T-helper 17 cell (primary cell): Measurements from ENCODE around the gene PPM1D. TPM values are rescaled to one million over a fixed set of nuclear protein-coding genes. Genes with fewer than 3 reads are reported as not detected.
"Not testable (repeated sequence)": the region's sequence is repeated elsewhere in the genome, so short reads cannot be mapped to it uniquely, and the experiment has no call there.

ENCODE experiments used
- ATAC-seq: fragments of 150-1000 bp; cut with Tn5 transposase; 2 replicates; pipeline ENCODE4 v1.10.0; 2021; ENCODE audit warnings: mild to moderate bottlenecking, moderate library complexity
- DNase-seq, 3 donors: peaks; one replicate each; pipeline versions ENCODE4 v3.0.0 to v3.0.0-alpha.2; 2020 to 2021
- H3K9me3 ChIP-seq: one replicate; pipeline ENCODE4 v1.7.0; 2013; ENCODE audit warnings: low read length, mild to moderate bottlenecking; ENCODE audit not compliant: control insufficient read depth, poor library complexity, severe bottlenecking
- H3K27ac Mint-ChIP-seq: one replicate; pipeline ENCODE4 v1.8.0; 2022; ENCODE audit warnings: mild to moderate bottlenecking, moderate library complexity, mixed read lengths
- H3K27me3 Mint-ChIP-seq: one replicate; pipeline ENCODE4 v1.8.0; 2022; ENCODE audit warnings: mixed read lengths
- H3K36me3 Mint-ChIP-seq: one replicate; pipeline ENCODE4 v1.8.0; 2022; ENCODE audit warnings: low read depth, mixed read lengths
- H3K4me1 Mint-ChIP-seq: one replicate; pipeline ENCODE4 v1.8.0; 2022; ENCODE audit warnings: mild to moderate bottlenecking, mixed read lengths
- H3K4me3 Mint-ChIP-seq: one replicate; pipeline ENCODE4 v1.8.0; 2022; ENCODE audit warnings: mild to moderate bottlenecking, moderate library complexity, mixed read lengths
- total RNA-seq, 4 donors: library from RNA in 2 of 4; stranded (reverse) in 2 of 4; gene quantifications; one replicate each; pipeline ENCODE4 v1.2.3 and lab custom pipeline; 2022 to 2026

Gene PPM1D
- 10 to 100 TPM; 20.0 to 24.5 TPM for total RNA-seq
- total RNA-seq (lab: John Stamatoyannopoulos, UW), result 39.8 to 41.3 reads per million in 2 donors

- Mint-ChIP-seq H3K36me3 (no peaks in the 10 kb centered on the region), H3K4me3 (peak within 1 kb of the TSS; percentile 95), H3K27ac (peak within 1 kb of the TSS; percentile 95), H3K27me3 (no peaks in the 10 kb centered on the region), H3K4me1 (peaks cover 26% of the 10 kb centered on the region)
- ATAC-seq (peak; percentile 95), DNase-seq (peak; percentile 94 to 96 (median 96))
- no peaks in the 10 kb centered on the region for H3K9me3 ChIP-seq
Observed at GRCh38 chr17:60599620-60600489, at the start of gene PPM1D. Gene PPM1D (plus strand): TSS chr17:60600193. CDS start chr17:60600415, 222 bp downstream.

GRCh38 chr17:60552255-60552654 is 47.7 kb upstream of the PPM1D start:
- not testable (repeated sequence) for H3K9me3 ChIP-seq, H3K36me3 Mint-ChIP-seq, H3K4me1 Mint-ChIP-seq, H3K27me3 Mint-ChIP-seq, H3K27ac Mint-ChIP-seq, H3K4me3 Mint-ChIP-seq, DNase-seq, ATAC-seq

- Mint-ChIP-seq H3K4me3 (no peak overlapping the region), H3K36me3 (peaks cover 3% of the 10 kb centered on the region), H3K4me1 (no peaks in the 10 kb centered on the region), H3K27me3 (no peaks in the 10 kb centered on the region), H3K27ac (no peak overlapping the region)
- DNase-seq (no peak), ATAC-seq (no peak)
- H3K9me3 ChIP-seq, result no peaks in the 10 kb centered on the region
Observed at GRCh38 chr17:60554377-60554788, 45.6 kb upstream of the PPM1D start.

GRCh38 chr17:60555786-60556185 is 44.2 kb upstream of the PPM1D start:
- DNase-seq, result no peak
- no peaks in the 10 kb centered on the region for H3K4me1 Mint-ChIP-seq
- peaks cover 3% of the 10 kb centered on the region for H3K36me3 Mint-ChIP-seq
- ATAC-seq, result no peak
- H3K9me3 ChIP-seq, result no peaks in the 10 kb centered on the region
- no peak overlapping the region for H3K4me3 Mint-ChIP-seq
- H3K27me3 Mint-ChIP-seq, result peaks cover 5% of the 10 kb centered on the region
- H3K27ac Mint-ChIP-seq, result no peak overlapping the region

GRCh38 chr17:60557805-60558204 is 42.2 kb upstream of the PPM1D start:
- no peak overlapping the region for H3K27ac Mint-ChIP-seq
- peaks cover 3% of the 10 kb centered on the region for H3K36me3 Mint-ChIP-seq
- H3K9me3 ChIP-seq, result no peaks in the 10 kb centered on the region
- no peak overlapping the region for H3K4me3 Mint-ChIP-seq
- DNase-seq, result no peak
- peaks cover 8% of the 10 kb centered on the region for H3K27me3 Mint-ChIP-seq
- no peaks in the 10 kb centered on the region for H3K4me1 Mint-ChIP-seq
- no peak for ATAC-seq

- H3K4me3 Mint-ChIP-seq, result no peak overlapping the region
- H3K27ac Mint-ChIP-seq, result no peak overlapping the region
- no peak for DNase-seq
- peaks cover 3% of the 10 kb centered on the region for H3K36me3 Mint-ChIP-seq
- H3K9me3 ChIP-seq, result no peaks in the 10 kb centered on the region
- peaks cover 8% of the 10 kb centered on the region for H3K27me3 Mint-ChIP-seq
- ATAC-seq, result no peak
- H3K4me1 Mint-ChIP-seq, result no peaks in the 10 kb centered on the region
Observed at GRCh38 chr17:60559659-60559994, 40.4 kb upstream of the PPM1D start.

GRCh38 chr17:60559995-60560859 is 39.8 kb upstream of the PPM1D start:
- ATAC-seq (no peak), DNase-seq (no peak)
- Mint-ChIP-seq H3K4me1 (no peaks in the 10 kb centered on the region), H3K36me3 (peaks cover 3% of the 10 kb centered on the region), H3K27ac (no peak overlapping the region), H3K4me3 (no peak overlapping the region), H3K27me3 (peaks cover 8% of the 10 kb centered on the region)
- no peaks in the 10 kb centered on the region for H3K9me3 ChIP-seq

- ATAC-seq (no peak), DNase-seq (no peak)
- no peaks in the 10 kb centered on the region for H3K9me3 ChIP-seq
- Mint-ChIP-seq H3K27me3 (peaks cover 8% of the 10 kb centered on the region), H3K27ac (no peak overlapping the region), H3K4me3 (no peak overlapping the region), H3K4me1 (no peaks in the 10 kb centered on the region), H3K36me3 (peaks cover 2% of the 10 kb centered on the region)
Observed at GRCh38 chr17:60560860-60561257, 39.1 kb upstream of the PPM1D start.

- Mint-ChIP-seq H3K4me1 (no peaks in the 10 kb centered on the region), H3K4me3 (no peak overlapping the region), H3K27me3 (peaks cover 8% of the 10 kb centered on the region), H3K36me3 (no peaks in the 10 kb centered on the region), H3K27ac (no peak overlapping the region)
- no peaks in the 10 kb centered on the region for H3K9me3 ChIP-seq
- no peak for DNase-seq
- ATAC-seq, result no peak
Observed at GRCh38 chr17:60562421-60562820, 37.6 kb upstream of the PPM1D start.

- H3K27me3 Mint-ChIP-seq, result peaks cover 8% of the 10 kb centered on the region
- H3K27ac Mint-ChIP-seq, result no peak overlapping the region
- no peak overlapping the region for H3K4me3 Mint-ChIP-seq
- no peaks in the 10 kb centered on the region for H3K36me3 Mint-ChIP-seq
- H3K9me3 ChIP-seq, result no peaks in the 10 kb centered on the region
- ATAC-seq (no peak), DNase-seq (no peak)
- no peaks in the 10 kb centered on the region for H3K4me1 Mint-ChIP-seq
Observed at GRCh38 chr17:60563743-60564142, 36.2 kb upstream of the PPM1D start.

- ATAC-seq (no peak), DNase-seq (no peak)
- Mint-ChIP-seq H3K4me3 (no peak overlapping the region), H3K27me3 (peaks cover 8% of the 10 kb centered on the region), H3K4me1 (peaks cover 3% of the 10 kb centered on the region), H3K27ac (no peak overlapping the region), H3K36me3 (no peaks in the 10 kb centered on the region)
- no peaks in the 10 kb centered on the region for H3K9me3 ChIP-seq
Observed at GRCh38 chr17:60565233-60565632, 34.8 kb upstream of the PPM1D start.

- Mint-ChIP-seq H3K27ac (no peak overlapping the region), H3K27me3 (peaks cover 12% of the 10 kb centered on the region), H3K4me3 (no peak overlapping the region), H3K4me1 (peaks cover 7% of the 10 kb centered on the region), H3K36me3 (no peaks in the 10 kb centered on the region)
- no peaks in the 10 kb centered on the region for H3K9me3 ChIP-seq
- ATAC-seq, result no peak
- no peak for DNase-seq
Observed at GRCh38 chr17:60573236-60574051, 26.5 kb upstream of the PPM1D start.
